22Rv1 (cell line): ENCODE data around the gene HECA.
"Not testable (repeated sequence)": the region's sequence is repeated elsewhere in the genome, so short reads cannot be mapped to it uniquely, and the experiment has no call there.

Experiments
- ZFX ChIP-seq: fragments of 450-650 bp; IDR thresholded peaks from 2 replicates; pipeline ENCODE4 v1.6.1; 2017; ENCODE audit warnings: antibody characterized with exemption, borderline replicate concordance
- TF ChIP-seq, protein P1 (sequence below): fragments of 450-650 bp; IDR thresholded peaks from 2 replicates; pipeline ENCODE4 v1.5.1; 2017; ENCODE audit warnings: mild to moderate bottlenecking

DNA sequence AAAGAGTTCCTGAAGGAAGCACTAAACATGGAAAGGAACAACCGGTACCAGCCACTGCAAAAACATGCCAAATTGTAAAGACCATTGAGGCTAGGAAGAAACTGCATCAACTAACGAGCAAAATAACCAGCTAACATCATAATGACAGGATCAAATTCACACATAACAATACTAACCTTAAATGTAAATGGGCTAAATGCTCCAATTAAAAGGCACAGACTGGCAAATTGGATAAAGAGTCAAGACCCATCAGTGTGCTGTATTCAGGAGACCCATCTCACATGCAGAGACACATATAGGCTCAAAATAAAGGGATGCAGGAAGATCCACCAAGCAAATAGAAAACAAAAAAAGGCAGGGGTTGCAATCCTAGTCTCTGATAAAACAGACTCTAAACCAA lies 77.6 kb downstream of the HECA start:
- TF ChIP-seq, protein P1, sequence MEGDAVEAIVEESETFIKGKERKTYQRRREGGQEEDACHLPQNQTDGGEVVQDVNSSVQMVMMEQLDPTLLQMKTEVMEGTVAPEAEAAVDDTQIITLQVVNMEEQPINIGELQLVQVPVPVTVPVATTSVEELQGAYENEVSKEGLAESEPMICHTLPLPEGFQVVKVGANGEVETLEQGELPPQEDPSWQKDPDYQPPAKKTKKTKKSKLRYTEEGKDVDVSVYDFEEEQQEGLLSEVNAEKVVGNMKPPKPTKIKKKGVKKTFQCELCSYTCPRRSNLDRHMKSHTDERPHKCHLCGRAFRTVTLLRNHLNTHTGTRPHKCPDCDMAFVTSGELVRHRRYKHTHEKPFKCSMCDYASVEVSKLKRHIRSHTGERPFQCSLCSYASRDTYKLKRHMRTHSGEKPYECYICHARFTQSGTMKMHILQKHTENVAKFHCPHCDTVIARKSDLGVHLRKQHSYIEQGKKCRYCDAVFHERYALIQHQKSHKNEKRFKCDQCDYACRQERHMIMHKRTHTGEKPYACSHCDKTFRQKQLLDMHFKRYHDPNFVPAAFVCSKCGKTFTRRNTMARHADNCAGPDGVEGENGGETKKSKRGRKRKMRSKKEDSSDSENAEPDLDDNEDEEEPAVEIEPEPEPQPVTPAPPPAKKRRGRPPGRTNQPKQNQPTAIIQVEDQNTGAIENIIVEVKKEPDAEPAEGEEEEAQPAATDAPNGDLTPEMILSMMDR, result not testable (repeated sequence)
- not testable (repeated sequence) for TF ChIP-seq ZFX
